Hematopoietic multipotent progenitor cell treated with erythropoietin and hydrocortisone succinate and interleukin-3 and kit ligand, for 6 days (in vitro differentiated cells): ENCODE measurements around the gene SEMA6B.

Source experiments
- DNase-seq: peaks from one replicate; pipeline ENCODE4 v3.0.0-alpha.2; 2015

Gene SEMA6B

GRCh38 chr19:4522291-4523002 lies 37.0 kb downstream of the SEMA6B start:
- DNase-seq, result no peak

- no peak for DNase-seq
Measured at GRCh38 chr19:4521888-4522242, 37.6 kb downstream of the SEMA6B start.

DNA sequence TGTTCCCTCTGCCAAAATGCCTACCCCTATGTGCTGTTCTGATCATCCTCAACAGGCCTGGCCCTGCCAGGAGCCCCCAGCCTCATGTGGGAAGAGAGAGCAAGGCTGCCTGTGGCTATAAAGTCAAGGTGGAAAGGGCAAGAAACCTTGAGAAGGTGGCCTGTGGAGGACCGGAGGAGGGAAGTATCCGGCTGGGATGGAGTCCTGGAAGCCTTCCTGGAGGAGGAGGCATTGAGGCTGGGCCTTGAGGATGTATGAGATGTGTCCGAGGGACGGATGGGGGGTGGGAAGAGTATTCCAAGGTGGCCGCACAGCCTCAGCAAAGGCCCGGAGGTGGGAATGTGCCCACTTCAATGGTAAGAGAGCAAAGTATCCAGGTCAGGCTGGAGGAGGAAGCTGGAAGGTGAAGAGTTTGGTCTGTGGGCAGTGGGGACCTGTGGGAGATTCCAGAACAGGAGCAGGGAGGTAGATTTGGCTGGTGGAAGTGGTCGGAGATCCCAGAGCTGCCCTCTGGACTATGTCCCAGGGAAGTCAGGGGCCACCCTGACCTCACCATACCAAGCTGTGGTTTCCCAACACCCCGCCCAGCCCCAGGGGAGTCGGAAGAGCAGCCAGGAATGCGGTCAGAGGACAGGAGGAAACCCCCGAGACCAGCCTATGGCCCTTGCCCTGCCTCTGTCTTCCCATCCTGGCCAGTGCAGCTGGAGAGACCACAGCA lies 38.2 kb downstream of the SEMA6B start:
- DNase-seq, result no peak

DNA sequence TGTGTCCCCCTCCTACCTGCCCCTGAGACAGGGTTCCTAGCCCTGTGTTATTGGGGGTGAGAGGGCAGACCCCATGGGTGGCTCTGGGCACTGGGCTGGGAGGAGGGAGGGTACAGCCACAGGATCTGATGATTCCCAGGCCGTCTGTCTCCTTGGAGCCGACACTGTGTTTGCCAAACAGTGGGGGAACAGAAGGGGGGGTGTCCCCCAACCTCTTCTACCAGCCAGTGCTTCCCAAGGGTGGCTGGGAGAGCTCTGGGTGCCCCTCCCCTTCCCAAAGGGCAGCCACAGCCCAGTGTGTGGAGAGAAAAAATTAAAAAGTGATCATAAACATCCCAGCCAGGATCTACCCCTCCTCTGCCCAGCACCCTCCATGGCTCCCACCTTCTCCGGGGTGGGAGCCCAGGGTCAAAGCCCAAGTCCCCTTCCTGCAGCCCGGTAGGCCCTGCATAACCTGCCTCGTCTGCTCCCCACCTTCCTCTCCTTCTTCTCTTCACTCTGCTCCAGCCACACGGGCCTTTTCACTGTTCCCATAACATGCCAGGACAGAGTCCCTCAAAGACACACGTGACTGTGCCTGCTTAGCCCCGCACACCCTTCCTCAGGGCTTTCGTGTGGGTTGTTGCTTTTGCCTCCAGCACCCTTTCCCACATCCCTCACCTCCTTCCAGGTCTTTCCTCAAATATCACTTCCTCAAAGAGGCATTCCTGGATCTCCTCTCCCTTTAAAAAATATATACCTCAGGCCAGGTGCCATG lies 39.8 kb downstream of the SEMA6B start:
- no peak for DNase-seq

- DNase-seq, result no peak
Measured at GRCh38 chr19:4519172-4519496, 40.4 kb downstream of the SEMA6B start.

GRCh38 chr19:4518345-4519171 lies 40.9 kb downstream of the SEMA6B start, which contains the start of gene PLIN4:
Gene PLIN4, minus strand, starts transcription at chr19:4518486. Its CDS starts 214 bp downstream, at chr19:4518272.
- no peak for DNase-seq

GRCh38 chr19:4517451-4518057 lies 41.9 kb downstream of the SEMA6B start:
- DNase-seq, result no peak

DNA sequence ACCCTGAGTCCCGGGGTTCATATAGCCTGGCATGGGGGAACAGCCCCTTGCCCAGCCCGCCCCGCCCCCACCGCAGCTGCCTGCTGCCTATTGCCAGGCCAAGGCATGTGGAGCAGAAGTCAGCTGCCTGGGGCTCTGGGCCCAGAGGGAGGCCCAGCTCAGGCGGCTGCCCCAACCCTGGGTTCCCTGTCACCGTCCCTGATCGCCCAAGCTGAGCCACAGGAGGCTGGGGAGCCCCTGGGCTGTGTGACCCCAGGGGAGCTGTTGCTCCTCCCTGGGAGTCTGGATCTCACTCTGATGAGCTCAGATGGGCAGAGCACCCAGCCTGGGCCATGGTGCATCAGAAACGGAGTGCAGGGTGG lies 42.6 kb downstream of the SEMA6B start:
- no peak for DNase-seq

DNA sequence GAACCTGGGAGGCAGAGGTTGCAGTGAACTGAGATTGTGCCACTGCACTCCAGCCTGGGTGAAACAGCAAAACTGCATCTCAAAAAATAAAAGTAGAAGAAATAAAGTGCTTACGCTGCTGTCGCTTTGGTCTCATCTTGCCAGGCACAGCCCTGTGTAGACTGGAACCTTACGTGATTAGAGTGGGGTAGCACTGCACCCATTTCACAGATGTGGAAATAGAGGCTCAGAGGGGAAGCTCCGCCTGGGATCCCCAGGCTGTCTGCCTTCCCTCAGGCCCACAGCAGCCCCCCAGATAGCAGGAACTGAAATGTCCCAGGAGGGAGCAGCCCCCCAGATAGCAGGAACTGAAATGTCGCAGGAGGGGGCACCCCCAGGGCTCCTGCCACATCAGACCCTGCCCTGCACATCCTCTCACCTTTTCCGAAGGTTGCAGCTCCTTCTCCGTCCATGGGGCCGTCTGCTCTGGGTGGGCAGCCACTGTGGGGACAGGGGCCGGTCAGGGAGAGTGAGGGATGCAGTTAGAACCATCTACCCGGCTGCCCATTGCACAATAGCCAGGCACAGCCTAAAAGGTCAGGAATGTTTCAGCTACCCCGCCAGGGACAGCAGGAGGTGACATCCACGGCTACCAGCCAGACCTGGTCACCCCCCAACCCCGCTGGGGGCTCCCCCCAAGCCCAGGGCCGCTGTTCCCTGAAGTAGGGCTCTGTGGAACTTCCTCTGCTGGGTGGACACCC lies 43.1 kb downstream of the SEMA6B start:
- DNase-seq, result no peak

- DNase-seq, result no peak
Measured at GRCh38 chr19:4515732-4516131, 43.8 kb downstream of the SEMA6B start.

DNA sequence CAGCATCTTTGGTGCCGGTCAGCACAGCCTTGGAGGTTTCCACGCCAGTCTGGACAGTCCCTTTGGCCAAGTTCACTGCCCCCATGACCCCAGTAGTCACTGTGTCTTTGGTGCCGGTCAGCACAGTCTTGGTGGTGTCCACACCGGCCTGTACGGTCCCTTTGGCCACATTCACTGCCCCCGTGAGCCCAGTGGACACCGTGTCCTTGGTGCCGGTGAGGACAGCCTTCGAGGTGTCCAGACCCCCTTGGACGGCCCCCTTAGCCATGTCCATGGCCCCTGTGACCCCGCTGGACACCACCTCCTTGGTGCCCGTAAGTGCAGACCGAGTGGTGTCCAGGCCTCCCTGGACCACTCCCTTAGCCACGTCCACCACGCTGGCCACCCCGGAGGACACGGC lies 46.2 kb downstream of the SEMA6B start:
- DNase-seq, result no peak

DNA sequence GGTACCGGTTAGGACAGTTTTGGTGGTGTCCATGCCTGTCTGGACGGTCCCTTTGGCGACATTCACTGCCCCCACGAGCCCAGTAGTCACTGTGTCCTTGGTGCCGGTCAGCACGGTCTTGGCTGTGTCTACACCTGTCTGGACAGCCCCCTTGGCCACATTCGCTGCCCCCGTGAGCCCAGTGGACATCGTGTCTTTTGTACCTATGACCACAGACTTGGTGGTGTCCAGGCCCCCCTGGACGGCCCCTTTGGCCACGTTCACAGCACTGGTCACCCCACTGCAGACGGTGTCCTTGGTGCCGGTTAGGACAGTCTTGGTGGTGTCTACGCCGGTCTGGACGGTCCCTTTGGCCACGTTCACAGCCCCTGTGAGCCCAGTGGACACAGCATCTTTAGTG lies 47.4 kb downstream of the SEMA6B start:
- no peak for DNase-seq

- DNase-seq, result no peak
Measured at GRCh38 chr19:4511300-4512054, 48.0 kb downstream of the SEMA6B start.

DNA sequence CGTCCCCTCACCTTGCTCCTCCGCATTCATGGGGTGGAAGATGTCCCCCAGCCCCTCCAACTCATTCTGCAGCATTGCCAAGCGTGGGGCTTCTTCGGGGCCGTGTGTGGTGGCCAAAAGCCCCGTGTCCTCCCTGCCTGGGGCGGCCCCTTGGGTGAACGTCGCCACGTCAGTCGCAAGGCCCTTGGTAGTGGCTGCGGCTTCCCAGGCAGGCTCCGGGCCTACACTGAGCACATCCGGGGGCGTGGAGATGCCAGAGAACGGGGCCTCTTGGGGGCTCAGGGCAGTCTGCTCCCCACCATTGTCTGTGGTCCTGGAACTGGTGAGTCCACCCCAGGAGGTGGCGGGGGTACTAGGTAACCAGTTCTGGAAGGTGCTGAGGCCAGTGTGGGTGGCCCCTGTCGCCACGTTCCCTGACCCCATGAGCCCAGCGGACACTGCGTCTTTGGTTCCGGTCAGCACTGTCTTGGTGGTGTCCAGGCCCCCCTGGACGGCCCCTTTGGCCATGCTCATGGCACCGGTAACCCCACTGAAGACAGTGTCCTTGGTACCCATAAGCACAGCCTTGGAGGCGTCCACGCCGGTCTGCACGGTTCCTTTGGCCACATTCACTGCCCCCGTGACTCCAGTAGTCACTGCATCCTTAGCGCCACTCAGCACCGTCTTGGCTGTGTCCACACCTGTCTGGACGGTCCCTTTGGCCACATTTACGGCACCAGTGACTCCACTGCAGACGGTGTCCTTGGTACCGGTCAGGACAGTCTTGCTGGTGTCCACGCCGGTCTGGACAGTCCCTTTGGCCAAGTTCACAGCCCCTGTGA lies 48.8 kb downstream of the SEMA6B start:
- DNase-seq, result no peak

- no peak for DNase-seq
Measured at GRCh38 chr19:4508698-4509097, 50.8 kb downstream of the SEMA6B start.

- DNase-seq, result no peak
Measured at GRCh38 chr19:4507804-4508203, 51.7 kb downstream of the SEMA6B start.

GRCh38 chr19:4507150-4507452 lies 52.4 kb downstream of the SEMA6B start:
- no peak for DNase-seq

- no peak for DNase-seq
Measured at GRCh38 chr19:4506449-4507149, 52.9 kb downstream of the SEMA6B start.

GRCh38 chr19:4505570-4506448 lies 53.7 kb downstream of the SEMA6B start:
- no peak for DNase-seq
